ENCODE measurements around the gene C2orf42. TPM values are rescaled to one million over a fixed set of nuclear protein-coding genes. Genes with fewer than 3 reads are reported as not detected.

C2orf42 gene
- total and polyA plus RNA-seq, 4 donors: 8.1 to 20.6 (median 13.7) TPM

GRCh38 chr2:70115646-70116442 is 75.0 kb downstream of the C2orf42 start:
- H3K27me3 ChIP-seq (ENCODE audit: control insufficient read depth in 4 of 4, insufficient read depth in 4 of 4, low read length in 3 of 4): no peaks in the 10 kb centered on the region

GRCh38 chr2:70113359-70114070 is 77.3 kb downstream of the C2orf42 start:
- H3K27me3 ChIP-seq (ENCODE audit: control insufficient read depth in 4 of 4, insufficient read depth in 4 of 4, low read length in 3 of 4): no peaks in the 10 kb centered on the region
- DNase-seq (ENCODE audit: low spot score): no peak
- no peaks in the 10 kb centered on the region for H3K36me3 ChIP-seq (ENCODE audit: control insufficient read depth in 4 of 4, insufficient read depth in 3 of 4, low read depth in 1 of 4, low read length in 3 of 4)
- no peak overlapping the region for H3K9ac ChIP-seq (ENCODE audit: low read depth in 1 of 2, low read length in 2 of 2)
- no peak overlapping the region for H3K27ac ChIP-seq (ENCODE audit: low read depth in 1 of 2, low read length in 2 of 2)
- peaks cover 0 to 2% (median 0%) of the 10 kb centered on the region in 4 donors for H3K4me1 ChIP-seq (ENCODE audit: control insufficient read depth in 4 of 4, insufficient read depth in 4 of 4, low read length in 3 of 4)
- WGBS: 94% methylated on average over 4 of the region's 4 CpGs
- no peak overlapping the region for H3K4me3 ChIP-seq (ENCODE audit: low read depth in 1 of 3, low read length in 3 of 3)
- TF ChIP-seq ZBTB33 (IDR thresholded peaks at IDR 0.05) (no peak), REST (IDR thresholded peaks at IDR 0.05) (no peak), HNF4A (conservative IDR thresholded peaks at IDR 0.05) (no peak), CTCF (IDR thresholded peaks at IDR 0.05; ENCODE audit: low read depth, low read length, missing input control) (no peak), YY1 (IDR thresholded peaks at IDR 0.05) (no peak), SP1 (IDR thresholded peaks at IDR 0.05) (no peak), MAX (IDR thresholded peaks at IDR 0.05) (no peak), ATF3 (IDR thresholded peaks at IDR 0.05) (no peak), FOXA1 (IDR thresholded peaks at IDR 0.05) (no peak), JUND (IDR thresholded peaks at IDR 0.05) (no peak), NR2F2 (IDR thresholded peaks at IDR 0.05) (no peak)
- H3K9me3 ChIP-seq (ENCODE audit: control insufficient read depth in 4 of 4, low read length in 3 of 4): no peaks in the 10 kb centered on the region

More at GRCh38 chr2:70115646-70116442, 75.0 kb downstream of the C2orf42 start:
- DNase-seq (ENCODE audit: low spot score): no peak
- Histone ChIP-seq H3K27ac (ENCODE audit: low read depth in 1 of 2, low read length in 2 of 2) (peak overlapping the region in 1 of 2 donors; percentile 4), H3K9ac (ENCODE audit: low read depth in 1 of 2, low read length in 2 of 2) (no peak overlapping the region), H3K9me3 (ENCODE audit: control insufficient read depth in 4 of 4, low read length in 3 of 4) (no peaks in the 10 kb centered on the region), H3K4me3 (ENCODE audit: low read depth in 1 of 3, low read length in 3 of 3) (no peak overlapping the region), H3K36me3 (ENCODE audit: control insufficient read depth in 4 of 4, insufficient read depth in 3 of 4, low read depth in 1 of 4, low read length in 3 of 4) (no peaks in the 10 kb centered on the region), H3K4me1 (ENCODE audit: control insufficient read depth in 4 of 4, insufficient read depth in 4 of 4, low read length in 3 of 4) (no peaks in the 10 kb centered on the region)
- 81% methylated on average over 8 of the region's 8 CpGs for WGBS
- TF ChIP-seq ATF3 (IDR thresholded peaks at IDR 0.05) (no peak), JUND (IDR thresholded peaks at IDR 0.05) (no peak)

All from liver (tissue), 9 donors.